Endodermal cell (in vitro differentiated cells): ENCODE data around the gene OR6C1. TPM values are rescaled to one million over a fixed set of nuclear protein-coding genes. Genes with fewer than 3 reads are reported as not detected.

Source experiments
- total RNA-seq, 2 donors: library from RNA; stranded (reverse); fragmentation: NEBNext Ultra II Directional in 1 of 2; extraction: Animal tissue kit (Norgen Biotek cat#: 25700) in 1 of 2; gene quantifications; 2 replicates in 1 of 2; 3 replicates in 1 of 2; pipeline ENCODE4 v1.2.1, GENCODE V29; 2021

OR6C1 gene
- total RNA-seq, 2 donors from 2014 or later = not detected

Other genes with a start within 250 kb of the OR6C1 start
- not detected for gene OR9K2, start 187.9 kb upstream of the OR6C1 start, total RNA-seq
- not detected for gene OR10A7, start 93.3 kb upstream of the OR6C1 start, total RNA-seq
- gene OR6C74, start 69.7 kb upstream of the OR6C1 start, total RNA-seq = not detected
- gene OR6C6, start 17.8 kb upstream of the OR6C1 start, total RNA-seq = not detected
- not detected for gene OR6C3, start 16.4 kb downstream of the OR6C1 start, total RNA-seq
- not detected for gene OR6C75, start 48.6 kb downstream of the OR6C1 start, total RNA-seq
- not detected for gene OR6C65, start 86.2 kb downstream of the OR6C1 start, total RNA-seq
- not detected for gene OR6C76, start 111.9 kb downstream of the OR6C1 start, total RNA-seq
- gene OR6C2, start 129.7 kb downstream of the OR6C1 start, total RNA-seq = not detected
- gene OR6C70, start 155.8 kb downstream of the OR6C1 start, total RNA-seq = not detected
- gene OR6C68, start 178.0 kb downstream of the OR6C1 start, total RNA-seq = not detected
- gene OR6C4, start 235.3 kb downstream of the OR6C1 start, total RNA-seq = not detected